Measurements from ENCODE around the gene PLEKHG1.

The PLEKHG1 gene

DNA sequence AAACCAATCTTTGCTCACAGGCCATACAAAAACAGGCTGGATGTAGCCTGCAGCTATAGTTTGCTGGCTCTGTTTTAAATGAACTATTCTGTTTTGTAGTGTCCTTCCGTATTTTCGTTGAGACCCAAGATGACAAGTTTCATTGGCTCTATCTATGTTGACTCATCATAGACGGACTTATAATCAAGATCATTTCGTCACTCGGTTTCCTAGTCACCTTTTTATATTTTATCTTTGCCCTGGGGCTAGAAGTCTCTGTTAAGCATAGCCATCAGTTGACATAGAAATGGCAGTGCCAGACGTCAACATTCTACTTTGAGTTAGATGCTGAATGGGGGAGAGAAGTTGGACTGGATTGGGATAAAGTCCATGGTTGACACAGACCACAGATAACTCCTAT is 4.8 kb downstream of the PLEKHG1 start:
- Histone ChIP-seq H3K27ac (ENCODE audit: low read length) (no peak overlapping the region), H3K4me1 (ENCODE audit: control insufficient read depth, insufficient read depth, low read length) (peaks cover 5% of the 10 kb centered on the region), H3K4me3 (ENCODE audit: low read length in 2 of 2) (no peak overlapping the region), H3K9me3 (ENCODE audit: control insufficient read depth in 2 of 2, low read length in 2 of 2) (no peaks in the 10 kb centered on the region), H3K27me3 (ENCODE audit: control insufficient read depth in 1 of 2, insufficient read depth in 2 of 2, low read length in 2 of 2) (peaks cover 0 to 2% of the 10 kb centered on the region in 2 donors), H3K36me3 (ENCODE audit: control insufficient read depth in 2 of 2, insufficient read depth in 2 of 2, low read length in 2 of 2) (no peaks in the 10 kb centered on the region), H3K9ac (ENCODE audit: low read length in 2 of 2) (no peak overlapping the region)

DNA sequence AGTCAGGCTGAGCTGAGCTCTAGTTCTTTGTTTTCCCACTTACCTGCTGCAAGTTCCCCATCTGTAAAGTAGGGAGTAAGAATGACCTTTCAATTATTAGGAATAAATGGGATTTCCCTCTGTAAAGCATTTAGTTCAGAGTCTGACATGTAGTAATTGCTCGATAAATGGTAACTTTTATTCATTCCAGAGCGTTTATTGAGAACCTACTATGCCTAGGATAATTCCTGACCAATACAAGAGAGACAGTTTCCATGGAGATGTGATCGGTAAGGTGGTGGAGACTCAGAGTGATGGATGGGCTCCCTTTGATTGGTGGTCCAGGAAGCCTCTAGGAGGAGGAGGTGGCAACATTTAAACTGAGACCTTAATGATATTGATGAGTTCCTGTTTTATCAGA is 5.6 kb downstream of the PLEKHG1 start:
- H3K4me1 ChIP-seq (ENCODE audit: control insufficient read depth, insufficient read depth, low read length), result peaks cover 5% of the 10 kb centered on the region
- no peak overlapping the region for H3K27ac ChIP-seq (ENCODE audit: low read length)
- H3K4me3 ChIP-seq (ENCODE audit: low read length in 2 of 2), result no peak overlapping the region
- H3K27me3 ChIP-seq (ENCODE audit: control insufficient read depth in 1 of 2, insufficient read depth in 2 of 2, low read length in 2 of 2), result peaks cover 0 to 2% of the 10 kb centered on the region in 2 donors
- H3K9ac ChIP-seq (ENCODE audit: low read length in 2 of 2), result no peak overlapping the region
- H3K36me3 ChIP-seq (ENCODE audit: control insufficient read depth in 2 of 2, insufficient read depth in 2 of 2, low read length in 2 of 2), result no peaks in the 10 kb centered on the region
- no peaks in the 10 kb centered on the region for H3K9me3 ChIP-seq (ENCODE audit: control insufficient read depth in 2 of 2, low read length in 2 of 2)

DNA sequence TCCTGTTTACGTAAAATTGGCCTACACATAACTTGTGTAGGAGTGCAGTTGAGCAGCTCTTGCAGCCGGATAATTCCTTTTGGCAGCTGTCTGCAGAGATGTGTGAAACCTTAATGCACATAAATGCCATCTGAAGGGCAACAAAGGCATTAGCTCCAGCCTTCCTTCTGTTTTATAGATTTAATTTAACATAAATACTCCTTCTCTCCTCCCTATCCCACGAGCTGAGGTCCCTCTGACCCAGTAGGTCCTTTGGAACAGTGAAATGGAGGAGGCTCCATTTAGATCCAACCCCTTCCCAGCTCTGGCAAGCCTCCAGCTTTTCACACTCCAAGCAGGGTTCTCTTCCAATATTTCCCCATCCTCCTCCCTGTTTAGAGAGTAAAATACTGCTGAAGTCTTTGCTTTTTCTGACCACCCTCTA is 6.5 kb downstream of the PLEKHG1 start:
- Histone ChIP-seq H3K4me1 (ENCODE audit: control insufficient read depth, insufficient read depth, low read length) (no peaks in the 10 kb centered on the region), H3K36me3 (ENCODE audit: control insufficient read depth in 2 of 2, insufficient read depth in 2 of 2, low read length in 2 of 2) (no peaks in the 10 kb centered on the region), H3K4me3 (ENCODE audit: low read length in 2 of 2) (no peak overlapping the region), H3K27ac (ENCODE audit: low read length) (no peak overlapping the region), H3K9ac (ENCODE audit: low read length in 2 of 2) (no peak overlapping the region), H3K9me3 (ENCODE audit: control insufficient read depth in 2 of 2, low read length in 2 of 2) (no peaks in the 10 kb centered on the region), H3K27me3 (ENCODE audit: control insufficient read depth in 1 of 2, insufficient read depth in 2 of 2, low read length in 2 of 2) (peaks cover 0 to 2% of the 10 kb centered on the region in 2 donors)

DNA sequence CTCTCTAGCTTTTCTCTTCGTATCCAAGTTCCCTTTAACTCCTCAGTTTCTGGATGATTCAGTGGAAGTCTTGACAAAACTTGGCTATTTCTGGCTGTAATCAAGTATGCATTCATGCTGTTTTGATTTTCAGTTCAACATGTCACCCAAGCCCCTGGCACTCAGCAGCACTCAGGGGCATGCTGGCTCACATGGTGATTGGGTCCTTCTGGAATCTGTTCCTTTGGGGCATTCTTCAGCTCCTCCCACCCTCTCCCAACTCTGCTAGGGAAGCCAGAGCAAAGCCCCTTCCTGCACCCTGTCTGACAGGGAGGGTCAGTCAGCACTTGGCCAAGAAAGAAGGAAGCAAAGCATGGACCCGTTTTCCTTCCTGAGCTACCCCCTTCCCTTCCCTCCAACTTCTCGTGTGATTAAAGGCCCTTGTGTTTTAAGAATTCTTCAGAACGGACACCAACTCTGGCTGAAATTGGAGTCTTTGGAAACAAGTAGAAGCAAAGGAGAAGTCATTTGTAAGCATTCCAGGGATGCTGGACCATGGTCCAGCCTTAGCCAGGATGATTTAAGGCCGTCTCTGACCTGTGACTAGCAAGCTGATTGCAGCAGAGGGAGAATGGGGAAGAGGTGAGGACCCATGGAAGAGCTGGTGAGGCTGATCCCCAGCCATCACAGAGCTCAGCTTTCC is 7.1 kb downstream of the PLEKHG1 start:
- H3K4me1 ChIP-seq (ENCODE audit: control insufficient read depth, insufficient read depth, low read length), result no peaks in the 10 kb centered on the region
- H3K27ac ChIP-seq (ENCODE audit: low read length), result no peak overlapping the region
- no peaks in the 10 kb centered on the region for H3K9me3 ChIP-seq (ENCODE audit: control insufficient read depth in 2 of 2, low read length in 2 of 2)
- no peak overlapping the region for H3K4me3 ChIP-seq (ENCODE audit: low read length in 2 of 2)
- H3K36me3 ChIP-seq (ENCODE audit: control insufficient read depth in 2 of 2, insufficient read depth in 2 of 2, low read length in 2 of 2), result no peaks in the 10 kb centered on the region
- no peaks in the 10 kb centered on the region for H3K27me3 ChIP-seq (ENCODE audit: control insufficient read depth in 1 of 2, insufficient read depth in 2 of 2, low read length in 2 of 2)
- H3K9ac ChIP-seq (ENCODE audit: low read length in 2 of 2), result no peak overlapping the region

DNA sequence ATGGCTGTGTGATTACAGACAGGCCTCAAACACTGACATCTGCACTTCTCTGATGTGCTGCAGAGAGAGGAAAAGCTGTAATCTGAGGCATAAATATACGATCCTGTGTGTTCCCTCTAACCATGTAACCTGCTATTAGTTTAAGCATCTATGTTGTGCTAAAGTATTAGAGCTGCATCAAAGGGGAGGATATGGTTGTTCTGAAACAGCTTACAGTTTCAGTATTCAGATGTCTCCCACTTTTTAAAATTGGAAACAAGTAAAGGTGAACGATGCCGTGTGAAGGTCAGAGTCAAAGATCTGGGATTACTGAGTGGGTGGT is 7.6 kb downstream of the PLEKHG1 start:
- no peaks in the 10 kb centered on the region for H3K9me3 ChIP-seq (ENCODE audit: control insufficient read depth in 2 of 2, low read length in 2 of 2)
- no peaks in the 10 kb centered on the region for H3K4me1 ChIP-seq (ENCODE audit: control insufficient read depth, insufficient read depth, low read length)
- no peaks in the 10 kb centered on the region for H3K36me3 ChIP-seq (ENCODE audit: control insufficient read depth in 2 of 2, insufficient read depth in 2 of 2, low read length in 2 of 2)
- no peak overlapping the region for H3K27ac ChIP-seq (ENCODE audit: low read length)
- H3K27me3 ChIP-seq (ENCODE audit: control insufficient read depth in 1 of 2, insufficient read depth in 2 of 2, low read length in 2 of 2), result no peaks in the 10 kb centered on the region
- no peak overlapping the region for H3K9ac ChIP-seq (ENCODE audit: low read length in 2 of 2)
- no peak overlapping the region for H3K4me3 ChIP-seq (ENCODE audit: low read length in 2 of 2)

DNA sequence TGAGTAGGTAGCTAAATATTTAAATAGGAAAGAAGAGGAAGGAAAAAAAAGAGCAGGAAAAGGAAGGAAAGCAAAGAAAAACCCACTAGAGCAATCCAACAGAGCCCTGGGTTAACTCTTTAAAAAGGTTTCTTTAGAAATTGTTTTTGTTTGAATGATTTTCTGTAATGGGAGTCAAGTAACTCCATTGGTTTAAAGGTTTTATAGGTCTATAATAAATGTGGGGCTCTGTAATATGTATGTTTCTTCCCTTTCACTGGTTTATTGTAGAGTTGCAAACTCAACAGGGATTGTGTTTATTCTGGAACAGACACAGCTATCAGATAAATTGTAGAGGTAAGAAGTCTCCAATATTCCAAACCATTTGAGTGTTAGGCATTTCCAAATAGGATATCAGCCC is 10.9 kb downstream of the PLEKHG1 start:
- Histone ChIP-seq H3K4me3 (ENCODE audit: low read length in 2 of 2) (no peak overlapping the region), H3K9ac (ENCODE audit: low read length in 2 of 2) (no peak overlapping the region), H3K27me3 (ENCODE audit: control insufficient read depth in 1 of 2, insufficient read depth in 2 of 2, low read length in 2 of 2) (no peaks in the 10 kb centered on the region), H3K9me3 (ENCODE audit: control insufficient read depth in 2 of 2, low read length in 2 of 2) (no peaks in the 10 kb centered on the region), H3K4me1 (ENCODE audit: control insufficient read depth, insufficient read depth, low read length) (no peaks in the 10 kb centered on the region), H3K27ac (ENCODE audit: low read length) (no peak overlapping the region), H3K36me3 (ENCODE audit: control insufficient read depth in 2 of 2, insufficient read depth in 2 of 2, low read length in 2 of 2) (no peaks in the 10 kb centered on the region)

DNA sequence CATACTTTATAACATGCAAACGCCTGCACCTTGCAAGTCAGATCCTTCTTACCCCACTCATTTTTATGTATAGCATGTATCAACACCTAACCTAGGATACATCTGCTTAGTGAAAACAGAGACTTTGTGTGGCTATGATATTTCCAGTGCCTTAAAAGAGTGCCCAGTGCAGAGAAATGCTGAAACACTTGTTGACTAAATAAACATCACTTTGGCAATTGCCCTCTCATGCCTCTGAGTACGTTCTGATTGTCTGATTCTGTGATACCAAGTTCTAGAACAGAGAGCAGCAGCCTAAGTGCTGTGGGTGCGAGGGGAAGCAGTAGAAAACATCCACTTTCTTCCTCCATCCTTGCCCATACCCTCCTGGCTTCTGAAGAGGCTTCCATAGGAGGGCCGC is 13.6 kb downstream of the PLEKHG1 start:
- H3K9ac ChIP-seq (ENCODE audit: low read length in 2 of 2), result no peak overlapping the region
- H3K36me3 ChIP-seq (ENCODE audit: control insufficient read depth in 2 of 2, insufficient read depth in 2 of 2, low read length in 2 of 2), result no peaks in the 10 kb centered on the region
- no peaks in the 10 kb centered on the region for H3K4me1 ChIP-seq (ENCODE audit: control insufficient read depth, insufficient read depth, low read length)
- H3K4me3 ChIP-seq (ENCODE audit: low read length in 2 of 2), result no peak overlapping the region
- H3K9me3 ChIP-seq (ENCODE audit: control insufficient read depth in 2 of 2, low read length in 2 of 2), result no peaks in the 10 kb centered on the region
- no peak overlapping the region for H3K27ac ChIP-seq (ENCODE audit: low read length)
- no peaks in the 10 kb centered on the region for H3K27me3 ChIP-seq (ENCODE audit: control insufficient read depth in 1 of 2, insufficient read depth in 2 of 2, low read length in 2 of 2)

DNA sequence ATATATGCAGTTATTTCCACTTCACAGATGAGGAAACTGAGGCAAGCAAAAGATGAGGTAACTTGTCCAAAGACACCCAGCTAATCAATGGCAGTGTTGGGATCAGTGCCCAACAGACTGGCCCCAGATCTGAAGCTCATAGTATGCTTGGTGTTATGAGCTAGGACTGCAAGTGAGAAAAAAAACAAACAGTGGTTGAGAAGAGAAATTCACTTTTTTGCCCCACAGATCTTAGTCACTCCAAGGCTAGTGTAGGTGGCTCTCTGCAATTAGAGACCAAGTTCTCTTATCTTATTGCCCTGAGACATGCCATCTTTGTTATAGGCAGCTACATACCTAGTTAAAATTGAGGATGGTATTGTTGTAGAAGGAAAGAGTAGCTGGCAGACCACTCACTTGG is 16.3 kb downstream of the PLEKHG1 start:
- Histone ChIP-seq H3K9ac (ENCODE audit: low read length in 2 of 2) (no peak overlapping the region), H3K4me3 (ENCODE audit: low read length in 2 of 2) (no peak overlapping the region), H3K9me3 (ENCODE audit: control insufficient read depth in 2 of 2, low read length in 2 of 2) (no peaks in the 10 kb centered on the region), H3K36me3 (ENCODE audit: control insufficient read depth in 2 of 2, insufficient read depth in 2 of 2, low read length in 2 of 2) (no peaks in the 10 kb centered on the region), H3K27me3 (ENCODE audit: control insufficient read depth in 1 of 2, insufficient read depth in 2 of 2, low read length in 2 of 2) (no peaks in the 10 kb centered on the region), H3K4me1 (ENCODE audit: control insufficient read depth, insufficient read depth, low read length) (peaks cover 2% of the 10 kb centered on the region), H3K27ac (ENCODE audit: low read length) (no peak overlapping the region)

DNA sequence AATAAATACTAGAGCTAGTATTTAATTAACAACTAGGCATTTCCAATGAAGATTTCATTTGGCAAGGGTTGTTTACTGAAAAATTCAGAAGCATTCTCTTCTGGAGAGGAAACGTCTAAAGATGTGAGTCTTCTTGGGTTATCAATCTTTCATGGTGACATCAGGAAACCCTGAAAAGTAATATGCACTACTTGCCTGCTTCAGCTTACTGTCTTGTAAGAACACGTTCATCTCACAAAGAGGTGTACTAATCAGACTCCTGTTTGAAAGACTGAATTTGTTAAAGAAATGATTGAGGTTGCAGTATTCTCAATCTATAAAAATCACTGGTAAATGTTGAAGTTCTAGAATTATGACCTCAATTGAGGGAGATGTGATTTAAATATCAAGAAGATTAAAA is 16.9 kb downstream of the PLEKHG1 start:
- Histone ChIP-seq H3K9me3 (ENCODE audit: control insufficient read depth in 2 of 2, low read length in 2 of 2) (no peaks in the 10 kb centered on the region), H3K4me3 (ENCODE audit: low read length in 2 of 2) (no peak overlapping the region), H3K36me3 (ENCODE audit: control insufficient read depth in 2 of 2, insufficient read depth in 2 of 2, low read length in 2 of 2) (no peaks in the 10 kb centered on the region), H3K27ac (ENCODE audit: low read length) (no peak overlapping the region), H3K27me3 (ENCODE audit: control insufficient read depth in 1 of 2, insufficient read depth in 2 of 2, low read length in 2 of 2) (no peaks in the 10 kb centered on the region), H3K9ac (ENCODE audit: low read length in 2 of 2) (no peak overlapping the region), H3K4me1 (ENCODE audit: control insufficient read depth, insufficient read depth, low read length) (peaks cover 2% of the 10 kb centered on the region)

DNA sequence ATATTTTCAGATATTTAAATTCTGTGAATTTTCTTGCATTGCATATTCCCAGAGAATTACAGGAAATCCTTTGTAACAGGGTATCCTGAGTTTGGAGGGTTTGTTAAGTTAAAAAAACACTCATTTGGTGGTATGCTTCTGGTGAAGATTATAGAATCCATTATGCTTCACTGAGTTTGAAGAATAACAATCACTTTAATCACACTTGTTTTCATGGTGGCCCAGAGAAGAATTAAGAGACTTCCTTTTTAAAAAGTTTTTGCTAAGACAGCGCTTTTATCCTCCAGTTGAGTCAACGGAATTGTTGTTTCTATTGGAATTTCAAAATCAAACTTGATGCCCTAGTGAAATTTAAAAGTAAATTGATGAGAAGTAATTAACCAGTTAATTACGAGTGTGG is 17.4 kb downstream of the PLEKHG1 start:
- no peak overlapping the region for H3K27ac ChIP-seq (ENCODE audit: low read length)
- no peak overlapping the region for H3K9ac ChIP-seq (ENCODE audit: low read length in 2 of 2)
- peaks cover 2% of the 10 kb centered on the region for H3K4me1 ChIP-seq (ENCODE audit: control insufficient read depth, insufficient read depth, low read length)
- H3K9me3 ChIP-seq (ENCODE audit: control insufficient read depth in 2 of 2, low read length in 2 of 2), result no peaks in the 10 kb centered on the region
- no peaks in the 10 kb centered on the region for H3K27me3 ChIP-seq (ENCODE audit: control insufficient read depth in 1 of 2, insufficient read depth in 2 of 2, low read length in 2 of 2)
- no peak overlapping the region for H3K4me3 ChIP-seq (ENCODE audit: low read length in 2 of 2)
- no peaks in the 10 kb centered on the region for H3K36me3 ChIP-seq (ENCODE audit: control insufficient read depth in 2 of 2, insufficient read depth in 2 of 2, low read length in 2 of 2)

DNA sequence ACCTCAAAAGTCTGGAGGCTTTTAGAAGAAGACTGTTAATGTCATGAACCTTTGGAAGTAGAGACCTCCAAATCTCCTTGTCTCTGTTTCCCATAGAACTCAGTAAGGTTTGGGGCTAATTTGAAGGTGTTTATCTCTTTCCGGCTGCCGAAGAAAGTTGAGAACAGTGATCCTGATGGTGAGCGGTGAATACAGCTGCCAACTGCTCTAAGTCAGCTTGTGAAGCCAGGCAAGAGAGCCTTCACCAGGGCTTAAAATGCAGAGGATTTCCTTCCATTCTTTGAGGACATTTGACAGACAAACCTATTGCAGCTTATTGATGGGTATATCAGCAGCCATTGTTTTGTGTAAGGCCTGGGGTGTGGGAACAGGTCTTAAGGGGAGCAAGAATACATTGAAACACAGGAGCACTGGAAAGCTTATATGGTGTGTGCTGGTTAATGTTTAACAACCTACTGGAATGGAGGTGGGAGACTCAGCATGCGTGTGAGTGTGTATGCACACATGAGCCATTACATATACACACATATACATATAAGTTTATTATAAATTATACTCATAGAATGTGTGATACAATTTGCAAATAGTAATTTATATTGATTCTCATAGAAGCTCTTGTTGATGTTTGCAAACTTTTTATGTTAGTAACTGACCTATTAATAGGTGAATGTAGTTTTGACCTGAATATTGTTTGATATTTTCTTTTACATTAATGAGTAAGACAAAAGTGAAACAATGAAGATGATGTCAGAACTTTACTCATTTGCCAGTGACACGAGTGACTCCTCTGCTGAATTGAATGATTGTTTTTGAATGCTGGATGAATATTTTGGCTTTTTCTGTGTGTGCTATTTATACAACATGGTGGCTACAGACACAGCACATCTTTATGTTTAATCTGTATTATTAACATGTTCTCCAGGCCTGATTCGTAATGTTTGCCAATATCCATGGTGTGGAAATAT is 18.1 kb downstream of the PLEKHG1 start:
- Histone ChIP-seq H3K4me1 (ENCODE audit: control insufficient read depth, insufficient read depth, low read length) (peaks cover 2% of the 10 kb centered on the region), H3K9ac (ENCODE audit: low read length in 2 of 2) (no peak overlapping the region), H3K9me3 (ENCODE audit: control insufficient read depth in 2 of 2, low read length in 2 of 2) (no peaks in the 10 kb centered on the region), H3K4me3 (ENCODE audit: low read length in 2 of 2) (no peak overlapping the region), H3K27ac (ENCODE audit: low read length) (no peak overlapping the region), H3K27me3 (ENCODE audit: control insufficient read depth in 1 of 2, insufficient read depth in 2 of 2, low read length in 2 of 2) (no peaks in the 10 kb centered on the region), H3K36me3 (ENCODE audit: control insufficient read depth in 2 of 2, insufficient read depth in 2 of 2, low read length in 2 of 2) (no peaks in the 10 kb centered on the region)
